ENCODE results near the gene SAG.

The SAG gene

DNA sequence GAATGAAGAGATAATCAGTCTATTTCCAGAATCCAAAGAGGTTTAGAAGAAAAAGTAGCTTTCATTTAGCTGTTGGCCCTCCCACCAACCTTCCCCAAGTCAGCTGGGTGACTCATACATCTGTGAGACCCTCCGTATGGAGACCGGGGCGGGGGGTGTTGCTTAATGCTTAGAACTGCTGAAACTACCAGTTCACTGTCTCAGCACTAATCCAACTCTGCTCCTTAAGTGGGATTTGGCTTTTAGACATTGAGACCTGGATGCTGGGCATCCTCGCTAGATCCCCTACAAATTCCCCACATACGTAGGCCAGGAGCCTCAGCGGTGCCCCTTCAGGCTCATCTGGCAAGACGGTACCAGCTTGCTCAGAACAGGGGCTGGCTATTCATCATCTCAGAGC lies at the start of gene SAG:
SAG (plus strand) TSS at position 252 of the 400 bp plus-strand sequence. CDS start 1,374 bp downstream, outside the sequence.
- DNase-seq (ENCODE audit: low read depth) = no peak

DNA sequence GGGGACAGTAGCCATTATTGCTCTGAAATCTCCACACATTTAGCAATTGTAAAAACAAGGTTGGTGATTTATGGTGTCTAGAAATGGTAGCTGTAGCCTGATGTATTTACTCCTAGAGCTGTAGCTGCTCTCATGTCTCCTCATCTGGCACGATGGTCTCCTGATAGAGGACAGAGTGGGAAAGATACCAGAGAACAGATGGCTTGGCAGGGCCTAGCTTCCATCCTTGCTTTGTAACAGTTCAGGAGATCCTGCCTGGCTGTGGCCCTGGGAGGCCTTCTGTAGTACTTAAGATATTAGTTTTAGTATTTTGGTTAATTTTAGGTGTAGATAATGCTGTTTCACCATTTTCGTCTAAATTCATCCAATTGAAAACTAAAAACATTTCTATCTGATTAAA lies 49.4 kb upstream of the SAG start:
- DNase-seq (ENCODE audit: low read depth) = no peak

DNA sequence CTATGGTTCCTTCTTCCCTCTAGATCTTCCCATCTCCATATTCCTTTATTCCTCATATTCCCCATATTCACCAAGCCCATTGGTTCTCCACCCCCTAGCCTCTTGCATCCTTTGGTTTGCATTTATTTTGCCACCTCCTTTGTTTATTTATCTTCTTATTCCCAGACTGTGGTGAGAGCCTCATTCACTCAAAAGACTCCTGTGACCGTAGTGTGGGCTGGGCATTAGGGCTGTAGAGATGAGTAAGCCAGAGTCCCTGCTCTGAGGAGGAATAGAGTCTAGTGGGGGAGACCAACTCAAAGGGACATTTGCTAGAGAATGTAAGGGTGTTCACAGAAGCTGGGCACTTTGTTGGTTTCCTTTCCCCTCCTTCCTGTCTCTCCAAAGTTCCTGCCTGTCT lies 47.9 kb upstream of the SAG start:
- DNase-seq (ENCODE audit: low read depth) = no peak

- no peak for DNase-seq (ENCODE audit: low read depth)
Observed at GRCh38 chr2:233260661-233261060, 47.0 kb upstream of the SAG start.

GRCh38 chr2:233261819-233262555 lies 45.6 kb upstream of the SAG start:
- no peak for DNase-seq (ENCODE audit: low read depth)

DNA sequence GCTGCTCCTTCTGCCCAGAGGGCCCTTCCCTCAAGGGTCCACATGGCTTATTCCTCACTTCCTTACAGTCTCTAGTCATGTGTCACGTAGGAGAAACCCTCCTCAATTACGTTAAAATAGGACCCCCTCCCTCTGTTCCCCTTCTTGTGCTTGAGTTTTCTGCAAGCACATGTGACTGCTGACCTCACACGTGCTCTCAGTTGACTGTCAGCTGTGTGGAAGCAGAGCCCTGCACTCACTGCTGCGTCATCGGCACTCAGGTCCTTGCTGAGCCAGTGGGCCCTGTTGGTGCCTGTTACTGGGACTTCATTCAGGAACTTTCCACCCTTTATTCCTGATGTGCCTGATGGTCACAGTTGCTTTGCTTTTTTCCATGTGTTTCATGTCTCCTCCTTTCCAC lies 45.1 kb upstream of the SAG start:
- no peak for DNase-seq (ENCODE audit: low read depth)

- DNase-seq (ENCODE audit: low read depth) = no peak
Observed at GRCh38 chr2:233263045-233263570, 44.5 kb upstream of the SAG start.

DNA sequence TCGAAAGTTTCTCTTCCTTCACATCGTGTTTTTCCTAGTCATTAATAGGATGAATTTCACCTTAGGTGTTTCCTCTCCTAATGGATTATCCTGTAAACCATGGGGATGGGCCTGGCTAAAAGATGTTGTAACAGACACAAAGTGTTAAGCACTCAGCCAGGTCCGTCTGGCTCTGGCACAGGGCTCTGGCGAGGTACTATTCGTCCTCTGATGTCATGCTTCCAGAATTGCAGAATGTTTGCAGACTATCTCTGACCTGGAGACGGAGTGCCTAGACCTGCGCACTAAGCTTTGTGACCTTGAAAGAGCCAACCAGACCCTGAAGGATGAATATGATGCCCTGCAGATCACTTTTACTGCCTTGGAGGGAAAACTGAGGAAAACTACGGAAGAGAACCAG lies 42.9 kb upstream of the SAG start:
- no peak for DNase-seq (ENCODE audit: low read depth)

GRCh38 chr2:233265899-233266431 lies 41.7 kb upstream of the SAG start:
- DNase-seq (ENCODE audit: low read depth) = no peak

DNA sequence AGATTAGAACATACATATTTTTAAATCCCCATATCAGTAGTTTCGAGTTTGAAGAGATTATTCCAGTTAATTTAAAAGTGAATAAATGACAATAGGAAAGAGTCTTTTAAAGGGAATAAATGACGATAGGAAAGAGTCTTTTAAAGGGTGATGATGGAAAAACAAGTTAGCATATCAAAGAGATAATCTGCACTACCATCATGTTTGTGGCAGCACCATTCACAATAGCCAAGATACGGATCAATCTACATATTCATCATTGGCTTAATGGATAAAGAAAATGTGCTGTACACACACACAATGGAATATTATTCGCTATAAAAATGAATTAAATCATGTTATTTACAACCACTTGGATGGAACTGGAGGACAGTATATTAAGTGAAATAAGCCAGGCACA lies 41.1 kb upstream of the SAG start:
- no peak for DNase-seq (ENCODE audit: low read depth)

GRCh38 chr2:233267516-233268245 lies 39.9 kb upstream of the SAG start:
- peak; percentile 59 for DNase-seq (ENCODE audit: low read depth)

DNA sequence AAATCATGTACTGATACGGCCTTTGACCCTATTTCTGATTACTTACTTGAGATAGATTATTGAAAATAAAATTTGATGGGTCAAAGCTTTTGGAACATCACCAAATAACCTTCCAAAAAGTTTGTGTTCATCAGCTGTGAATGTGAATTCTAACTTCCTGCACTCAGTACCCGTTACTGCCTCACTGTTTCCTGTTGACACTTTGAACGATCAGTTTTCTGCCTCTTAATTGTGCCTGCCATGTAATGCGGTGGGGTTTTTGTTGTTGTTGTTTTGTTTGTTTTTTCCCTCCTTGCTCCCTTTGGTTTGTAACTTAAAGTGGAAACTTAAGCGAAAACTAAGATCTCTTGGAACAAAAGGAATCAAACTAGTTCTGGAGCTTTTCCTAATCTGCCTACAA lies 37.2 kb upstream of the SAG start:
- DNase-seq (ENCODE audit: low read depth) = no peak

DNA sequence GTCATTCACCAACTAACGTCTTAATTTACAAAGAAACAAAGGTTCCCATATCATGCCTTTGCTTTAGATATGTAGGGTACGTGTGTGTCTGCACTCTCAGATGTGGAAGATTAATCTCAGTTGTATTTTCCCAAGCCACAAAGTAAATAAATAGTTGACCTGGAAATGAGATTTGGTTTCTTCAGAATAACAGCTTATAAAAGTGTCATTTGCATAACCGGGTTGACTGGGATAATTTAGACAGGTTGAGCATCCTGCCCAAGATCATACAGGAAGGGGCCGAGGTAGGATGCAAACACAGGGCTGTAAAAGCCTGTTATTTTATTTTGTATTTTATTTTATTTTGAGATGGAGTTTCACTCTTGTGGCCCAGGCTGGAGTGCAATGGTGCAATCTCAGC lies 36.7 kb upstream of the SAG start:
- DNase-seq (ENCODE audit: low read depth) = no peak

- no peak for DNase-seq (ENCODE audit: low read depth)
Observed at GRCh38 chr2:233271693-233272092, 35.9 kb upstream of the SAG start.

DNA sequence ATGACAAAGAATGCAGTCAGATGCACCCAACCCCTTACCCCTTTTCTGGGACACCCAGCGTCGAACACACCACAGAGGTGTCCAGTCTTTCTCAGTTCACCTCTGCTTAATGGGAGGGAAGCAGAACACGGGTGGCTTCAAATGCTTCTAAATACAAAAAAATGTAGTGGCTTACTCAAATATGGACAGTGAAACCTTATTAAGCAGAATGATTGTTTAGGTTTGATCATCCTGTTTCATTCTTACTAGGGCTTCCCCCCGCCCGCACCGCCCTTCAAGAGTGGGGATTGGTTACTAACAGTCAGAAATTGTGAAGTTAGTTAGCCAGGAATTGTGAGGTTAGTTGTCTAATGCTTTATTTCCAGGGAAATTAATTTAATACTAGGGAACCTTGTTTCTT lies 34.5 kb upstream of the SAG start:
- DNase-seq (ENCODE audit: low read depth) = no peak

- DNase-seq (ENCODE audit: low read depth) = no peak
Observed at GRCh38 chr2:233275223-233275622, 32.4 kb upstream of the SAG start.

DNA sequence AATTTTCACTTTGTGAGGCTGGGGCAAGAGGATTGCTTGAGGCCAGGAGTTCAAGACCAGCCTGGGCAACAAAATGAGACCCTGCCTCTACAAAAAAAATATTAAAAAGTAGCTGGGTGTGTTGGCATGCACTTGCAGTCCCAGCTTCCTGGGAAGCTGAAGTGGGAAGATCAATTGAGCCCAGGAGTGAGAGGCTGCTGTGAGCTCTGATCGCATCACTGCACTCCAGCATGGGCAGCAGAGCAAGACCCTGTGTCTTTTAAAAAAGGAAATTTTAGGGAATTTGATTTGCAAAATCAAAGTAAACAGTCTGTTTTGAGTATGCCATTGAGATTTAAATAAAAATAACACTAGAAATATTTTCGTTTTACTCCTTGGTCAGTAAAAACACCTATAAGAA lies 28.7 kb upstream of the SAG start:
- no peak for DNase-seq (ENCODE audit: low read depth)

DNA sequence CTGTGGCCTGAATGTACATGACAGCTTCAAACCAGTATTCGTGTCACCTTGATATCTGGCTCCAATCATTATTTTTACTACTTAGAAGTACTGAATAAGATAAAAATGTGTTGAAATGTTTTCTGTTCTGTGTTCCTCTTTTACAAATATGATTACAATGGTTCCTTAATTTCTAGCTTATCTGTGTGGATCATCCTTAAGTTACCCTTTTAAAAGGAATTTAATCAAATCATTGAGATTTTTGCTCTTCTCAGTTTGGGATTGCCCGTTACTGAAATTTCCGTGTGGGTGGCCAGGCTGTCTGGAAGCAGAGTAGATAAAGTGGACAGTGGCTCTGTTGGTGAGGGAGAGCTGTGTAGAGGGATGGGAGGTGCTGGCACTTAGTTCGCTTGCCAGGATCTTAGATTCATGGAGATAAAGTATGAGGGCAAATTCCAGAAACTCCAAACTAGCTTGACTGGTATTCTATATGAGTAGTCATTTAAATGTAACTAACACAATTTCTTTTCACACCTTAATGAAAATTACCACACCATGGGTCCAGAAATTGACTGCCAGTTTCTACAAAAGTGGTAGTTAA lies 27.4 kb upstream of the SAG start:
- DNase-seq (ENCODE audit: low read depth) = no peak

DNA sequence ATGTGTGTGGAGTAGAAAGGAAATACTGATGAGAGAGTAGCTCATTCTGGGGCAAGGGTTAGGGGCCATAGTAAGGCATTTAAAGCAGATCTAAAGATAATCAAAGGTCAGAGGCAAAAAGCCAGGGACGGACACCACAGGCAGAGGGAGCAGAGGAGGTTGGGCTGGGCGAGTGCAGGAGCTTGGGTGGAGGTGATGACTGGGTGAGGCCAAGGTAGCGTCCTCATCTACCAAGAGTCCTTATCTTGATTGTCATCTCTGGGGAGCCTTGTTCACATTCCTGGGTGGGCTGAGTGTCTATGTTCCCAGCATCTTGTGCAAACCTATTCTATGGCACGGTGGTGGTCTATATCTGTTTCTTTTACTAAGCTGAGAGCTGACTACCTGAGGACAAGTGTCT lies 26.1 kb upstream of the SAG start:
- no peak for DNase-seq (ENCODE audit: low read depth)

GRCh38 chr2:233281992-233282603 lies 25.5 kb upstream of the SAG start:
- no peak for DNase-seq (ENCODE audit: low read depth)

- no peak for DNase-seq (ENCODE audit: low read depth)
Observed at GRCh38 chr2:233285921-233286320, 21.7 kb upstream of the SAG start.

DNA sequence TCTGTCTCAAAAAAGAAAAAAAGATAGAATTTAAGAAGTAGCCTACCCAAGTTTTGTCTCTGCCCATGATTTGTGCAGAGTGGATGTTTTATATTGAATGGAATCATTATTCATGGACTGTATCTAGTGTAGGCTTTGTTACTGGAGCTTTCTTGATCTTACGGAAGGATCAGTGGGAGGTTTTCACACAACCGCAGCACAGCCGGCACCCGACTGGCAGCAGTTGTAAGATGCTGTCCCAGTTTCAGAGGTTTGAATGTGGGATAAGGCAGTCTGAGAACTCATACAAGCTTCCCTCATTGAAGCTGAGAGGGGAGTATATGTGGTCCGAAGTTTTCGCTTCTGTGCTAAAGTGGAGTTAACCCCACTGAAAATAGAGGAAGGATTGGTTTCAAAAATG lies 19.7 kb upstream of the SAG start:
- no peak for DNase-seq (ENCODE audit: low read depth)

All from stimulated activated CD4-positive, alpha-beta T cell treated with anti-CD3 and anti-CD28 coated beads, Interleukin-2, amount 100 ng/mL, for 4 hours (primary cell).